SJCRH30 (cell line): Measurements from ENCODE around the gene DNMT3A. TPM values are rescaled to one million over a fixed set of nuclear protein-coding genes. Genes with fewer than 3 reads are reported as not detected.

Experiments
- DNase-seq, 2 experiments: peaks; one replicate each; pipeline ENCODE4 v3.0.0-alpha.2; 2015 to 2020
- H3K27ac ChIP-seq: fragments of 250-450 bp; sonication (Bioruptor Pico); 2 replicates; pipeline ENCODE4 v1.5.1; 2020; ENCODE audit warnings: mild to moderate bottlenecking, moderate library complexity
- H3K27me3 ChIP-seq: fragments of 250-450 bp; sonication (Bioruptor Pico); 2 replicates; pipeline ENCODE4 v1.5.1; 2020; ENCODE audit warnings: mild to moderate bottlenecking, moderate library complexity
- H3K36me3 ChIP-seq: fragments of 250-450 bp; sonication (Bioruptor Pico); 2 replicates; pipeline ENCODE4 v1.5.1; 2020; ENCODE audit warnings: mild to moderate bottlenecking, moderate library complexity
- H3K4me1 ChIP-seq: fragments of 250-450 bp; sonication (Bioruptor Pico); 2 replicates; pipeline ENCODE4 v1.5.1; 2020; ENCODE audit warnings: mild to moderate bottlenecking, moderate library complexity
- H3K4me3 ChIP-seq: fragments of 250-450 bp; sonication (Bioruptor Pico); 2 replicates; pipeline ENCODE4 v1.5.1; 2020; ENCODE audit warnings: mild to moderate bottlenecking, moderate library complexity
- H3K9me3 ChIP-seq: fragments of 250-450 bp; sonication (Bioruptor Pico); replicated peaks from 2 replicates; pipeline ENCODE4 v1.5.1; 2020; ENCODE audit warnings: mild to moderate bottlenecking, moderate library complexity
- total RNA-seq: library from RNA; depleted of rRNA; stranded (reverse); fragments of >200 nt; shearing (Covaris generic); gene quantifications from 2 replicates; pipeline ENCODE4 v1.2.3, GENCODE V29; 2014

DNMT3A gene
- total RNA-seq, 1 experiment from 2014 or later: 32.8 TPM

DNA sequence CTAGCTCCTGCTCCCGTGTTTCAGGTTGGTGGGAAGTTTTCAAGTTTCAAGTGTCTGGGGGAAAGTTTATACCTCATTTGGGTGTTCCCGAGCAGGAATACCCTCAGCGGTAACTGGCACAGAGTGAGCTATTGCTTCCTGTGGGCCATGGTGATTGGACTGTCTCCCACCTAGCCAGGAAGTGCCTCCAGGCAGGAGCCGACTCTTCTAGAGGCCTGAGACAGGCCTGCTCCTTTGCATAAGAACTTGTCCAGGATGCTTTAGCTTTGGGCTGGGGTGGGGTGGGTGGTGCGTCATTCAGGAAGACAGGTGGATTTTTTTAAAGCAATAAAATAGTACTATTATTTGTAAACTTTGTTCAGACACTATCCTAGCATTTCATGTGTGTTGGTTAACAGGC lies 23.5 kb upstream of the DNMT3A start:
- Histone ChIP-seq H3K4me1 (peaks cover 18% of the 10 kb centered on the region), H3K4me3 (no peak overlapping the region), H3K27ac (no peak overlapping the region), H3K27me3 (no peaks in the 10 kb centered on the region), H3K9me3 (no peaks in the 10 kb centered on the region), H3K36me3 (no peaks in the 10 kb centered on the region)
- no peak for DNase-seq

DNA sequence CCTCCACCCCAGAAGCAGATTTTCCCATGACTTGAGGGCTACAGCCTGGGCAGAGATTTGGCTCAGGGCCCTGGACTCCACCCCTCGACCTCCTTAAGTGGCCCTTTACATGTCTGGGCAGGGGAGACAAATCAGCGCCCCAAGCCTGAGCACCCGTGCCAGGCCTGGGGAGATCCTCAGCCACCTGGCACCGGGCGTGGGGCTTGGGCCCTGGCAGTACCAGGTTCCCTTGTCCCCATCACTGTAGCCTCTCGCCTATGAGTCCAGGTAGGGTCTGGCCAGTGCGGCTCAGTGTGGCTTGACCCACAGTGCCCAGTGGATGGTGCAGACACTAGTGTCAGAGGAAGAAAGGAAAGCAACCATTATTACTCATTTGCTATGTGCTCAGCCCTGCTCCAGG lies 22.0 kb upstream of the DNMT3A start:
- no peak overlapping the region for H3K27ac ChIP-seq
- H3K9me3 ChIP-seq: no peaks in the 10 kb centered on the region
- H3K4me1 ChIP-seq: peaks cover 17% of the 10 kb centered on the region
- no peaks in the 10 kb centered on the region for H3K27me3 ChIP-seq
- no peaks in the 10 kb centered on the region for H3K36me3 ChIP-seq
- DNase-seq: no peak
- H3K4me3 ChIP-seq: no peak overlapping the region

- Histone ChIP-seq H3K27me3 (no peaks in the 10 kb centered on the region), H3K27ac (no peak overlapping the region), H3K4me1 (peaks cover 7% of the 10 kb centered on the region; the same call in 1 of the 2 replicates), H3K4me3 (peak overlapping the region; percentile 49), H3K9me3 (no peaks in the 10 kb centered on the region), H3K36me3 (no peaks in the 10 kb centered on the region)
- peak; percentile 43 to 60 for DNase-seq
These were observed 20.9 kb upstream of the DNMT3A start for GRCh38 chr2:25362434-25363145.

GRCh38 chr2:25362049-25362433 lies 20.3 kb upstream of the DNMT3A start:
- Histone ChIP-seq H3K9me3 (no peaks in the 10 kb centered on the region), H3K36me3 (no peaks in the 10 kb centered on the region), H3K4me1 (peaks cover 1% of the 10 kb centered on the region; the same call in 1 of the 2 replicates), H3K27me3 (no peaks in the 10 kb centered on the region), H3K4me3 (peak overlapping the region; percentile 49), H3K27ac (no peak overlapping the region)
- peak; percentile 96 to 99 for DNase-seq

DNA sequence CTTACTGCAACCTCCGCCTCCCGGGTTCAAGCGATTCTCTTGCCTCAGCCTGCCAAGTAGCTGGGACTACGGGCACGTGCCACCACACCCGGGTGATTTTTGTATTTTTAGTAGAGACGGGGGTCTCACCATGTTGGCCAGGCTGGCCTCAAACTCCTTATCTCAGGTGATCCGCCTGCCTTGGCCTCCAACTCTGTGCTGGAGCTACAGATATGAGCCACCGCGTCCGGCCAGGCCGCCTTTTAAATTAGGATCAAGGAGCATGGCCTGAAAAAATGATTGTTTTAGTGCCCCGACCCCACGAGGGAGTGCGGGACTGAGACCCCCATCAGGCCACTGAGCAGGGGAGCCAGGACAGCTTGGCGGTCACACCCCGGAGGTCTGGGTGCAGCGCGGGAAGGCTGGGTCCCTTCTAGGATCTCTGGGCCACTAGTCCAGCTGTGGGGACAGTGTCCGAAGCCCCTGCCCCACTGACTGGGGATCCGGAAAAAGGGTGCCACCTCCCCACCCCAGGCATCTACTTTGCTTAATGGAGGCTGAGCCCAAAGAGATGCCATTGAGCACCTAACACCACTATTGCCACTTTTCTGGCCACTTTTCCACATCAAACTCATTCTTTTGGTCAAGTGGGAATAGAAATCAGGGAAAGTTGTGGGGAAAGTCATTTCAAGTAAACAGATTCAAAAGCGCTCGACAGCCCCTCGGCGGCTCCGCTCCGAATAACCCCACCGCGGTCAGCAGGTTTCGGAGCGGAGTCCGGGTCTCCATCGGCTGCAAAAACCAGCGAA lies 19.7 kb upstream of the DNMT3A start:
- no peak for DNase-seq
- H3K4me3 ChIP-seq: no peak overlapping the region
- H3K27me3 ChIP-seq: no peaks in the 10 kb centered on the region
- H3K9me3 ChIP-seq: no peaks in the 10 kb centered on the region
- no peaks in the 10 kb centered on the region for H3K36me3 ChIP-seq
- H3K4me1 ChIP-seq: no peaks in the 10 kb centered on the region
- H3K27ac ChIP-seq: no peak overlapping the region

DNA sequence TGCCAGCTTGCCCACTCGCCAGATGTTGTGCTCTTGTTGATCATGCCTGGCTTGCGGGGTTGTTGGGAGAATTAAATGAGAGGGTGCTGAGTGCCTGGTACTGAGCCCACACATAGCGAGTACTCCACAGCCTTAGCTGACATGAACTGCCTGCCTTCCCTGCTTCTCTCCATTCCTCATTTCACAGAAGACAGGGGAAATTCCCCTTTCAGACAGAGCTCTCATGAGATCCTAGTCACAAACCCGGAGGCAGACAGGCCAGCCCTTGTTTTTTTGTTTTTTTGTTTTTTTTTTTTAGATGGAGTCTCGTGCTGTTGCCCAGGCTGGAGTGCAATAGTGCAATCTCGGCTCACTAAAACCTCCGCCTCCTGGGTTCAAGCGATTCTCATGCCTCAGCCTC lies 17.1 kb upstream of the DNMT3A start:
- Histone ChIP-seq H3K4me1 (peaks cover 3% of the 10 kb centered on the region), H3K4me3 (no peak overlapping the region), H3K27ac (no peak overlapping the region), H3K27me3 (no peaks in the 10 kb centered on the region), H3K36me3 (no peaks in the 10 kb centered on the region), H3K9me3 (no peaks in the 10 kb centered on the region)
- no peak for DNase-seq

DNA sequence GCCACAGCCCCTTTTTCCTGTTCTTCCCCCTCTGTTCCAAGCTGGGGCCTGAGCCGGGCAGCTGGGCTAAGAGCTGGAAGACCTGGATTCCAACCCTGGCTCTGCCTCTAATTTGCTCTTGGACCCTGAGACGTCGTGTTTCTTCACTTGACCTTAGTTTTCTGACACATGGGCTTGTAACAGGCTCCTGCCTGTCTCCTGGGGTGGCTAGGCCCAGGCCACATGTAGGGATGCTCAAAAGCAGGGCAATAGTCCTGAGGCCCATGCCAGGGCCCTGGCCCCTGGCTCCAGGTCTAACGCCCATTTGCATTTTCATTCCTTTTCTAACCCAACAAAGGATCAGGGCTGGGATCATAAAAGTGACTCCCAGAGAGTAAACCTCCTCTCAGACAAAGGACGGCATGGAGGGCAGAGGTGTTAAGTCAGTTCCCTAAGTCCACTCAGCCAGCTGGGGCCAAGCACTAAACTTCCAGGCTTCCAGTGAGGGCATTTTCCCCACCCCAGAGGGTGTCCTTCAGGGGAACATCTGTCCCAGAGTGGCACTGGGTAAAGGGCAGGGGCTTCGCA lies 16.6 kb upstream of the DNMT3A start:
- no peak for DNase-seq

GRCh38 chr2:25356088-25356487 lies 14.4 kb upstream of the DNMT3A start:
- no peak for DNase-seq
- Histone ChIP-seq H3K27me3 (no peaks in the 10 kb centered on the region), H3K27ac (no peak overlapping the region), H3K4me3 (no peak overlapping the region), H3K36me3 (no peaks in the 10 kb centered on the region), H3K4me1 (peaks cover 3% of the 10 kb centered on the region), H3K9me3 (no peaks in the 10 kb centered on the region)

More for the DNA sequence above, 16.6 kb upstream of the DNMT3A start:
- Histone ChIP-seq H3K4me3 (no peak overlapping the region), H3K27ac (no peak overlapping the region), H3K4me1 (peaks cover 3% of the 10 kb centered on the region), H3K27me3 (no peaks in the 10 kb centered on the region), H3K9me3 (no peaks in the 10 kb centered on the region), H3K36me3 (no peaks in the 10 kb centered on the region)

GRCh38 chr2:25355270-25355669 lies 13.5 kb upstream of the DNMT3A start:
- H3K9me3 ChIP-seq: no peaks in the 10 kb centered on the region
- H3K36me3 ChIP-seq: no peaks in the 10 kb centered on the region
- H3K4me3 ChIP-seq: no peak overlapping the region
- H3K4me1 ChIP-seq: peaks cover 3% of the 10 kb centered on the region
- DNase-seq: no peak
- no peaks in the 10 kb centered on the region for H3K27me3 ChIP-seq
- H3K27ac ChIP-seq: no peak overlapping the region

DNA sequence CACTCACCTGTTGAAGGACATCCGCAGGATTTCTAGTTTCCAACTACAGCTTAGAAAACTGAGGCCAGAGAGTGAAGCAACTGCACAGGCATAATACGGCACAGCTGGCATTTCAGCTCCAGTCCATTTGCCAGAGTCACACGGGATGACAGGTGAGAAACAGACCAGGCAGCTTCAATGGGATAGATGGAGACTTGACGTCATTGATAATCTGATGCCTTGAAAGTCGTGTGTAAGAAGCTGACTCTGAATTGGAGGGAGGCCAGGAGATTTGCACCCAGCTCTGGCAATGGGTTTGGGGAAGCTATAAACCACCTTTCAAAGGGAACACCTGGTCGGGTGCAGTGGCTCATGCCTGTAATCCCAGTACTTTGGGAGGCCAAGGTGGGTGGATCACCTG lies 12.4 kb upstream of the DNMT3A start:
- H3K27ac ChIP-seq: no peak overlapping the region
- H3K9me3 ChIP-seq: no peaks in the 10 kb centered on the region
- no peaks in the 10 kb centered on the region for H3K36me3 ChIP-seq
- peak; percentile 46 to 77 for DNase-seq
- peaks cover 11% of the 10 kb centered on the region for H3K4me1 ChIP-seq
- H3K4me3 ChIP-seq: no peak overlapping the region
- H3K27me3 ChIP-seq: no peaks in the 10 kb centered on the region

DNA sequence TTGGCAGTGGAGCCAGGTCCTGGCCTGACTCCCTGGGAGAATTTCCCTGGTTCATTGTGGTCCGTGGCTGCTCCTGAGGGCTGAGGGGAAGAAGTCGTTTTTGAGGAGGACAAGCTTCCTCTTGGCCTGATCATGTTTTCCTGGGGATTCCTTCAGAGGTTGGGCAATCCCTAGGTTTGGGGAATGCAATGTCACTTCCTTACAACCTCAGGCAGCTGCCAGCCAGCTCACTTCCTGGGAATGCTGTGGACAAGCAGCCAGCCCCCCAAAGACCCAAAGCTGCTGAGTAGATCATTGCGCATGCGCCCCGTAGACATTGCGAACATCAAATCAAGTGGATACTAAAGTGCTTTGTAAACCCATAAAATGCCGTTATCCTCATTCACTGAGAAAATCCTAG lies 7.7 kb upstream of the DNMT3A start:
- peak; percentile 58 to 63 for DNase-seq
- Histone ChIP-seq H3K9me3 (no peaks in the 10 kb centered on the region), H3K4me1 (peaks cover 16% of the 10 kb centered on the region), H3K4me3 (no peak overlapping the region), H3K27ac (peak overlapping the region; percentile 6; the same call in 1 of the 2 replicates), H3K27me3 (no peaks in the 10 kb centered on the region), H3K36me3 (no peaks in the 10 kb centered on the region)

- Histone ChIP-seq H3K4me1 (peaks cover 13% of the 10 kb centered on the region), H3K4me3 (no peak overlapping the region), H3K27me3 (no peaks in the 10 kb centered on the region), H3K9me3 (no peaks in the 10 kb centered on the region), H3K36me3 (no peaks in the 10 kb centered on the region), H3K27ac (no peak overlapping the region)
- no peak for DNase-seq
These were observed 6.1 kb upstream of the DNMT3A start for GRCh38 chr2:25347846-25348245.

DNA sequence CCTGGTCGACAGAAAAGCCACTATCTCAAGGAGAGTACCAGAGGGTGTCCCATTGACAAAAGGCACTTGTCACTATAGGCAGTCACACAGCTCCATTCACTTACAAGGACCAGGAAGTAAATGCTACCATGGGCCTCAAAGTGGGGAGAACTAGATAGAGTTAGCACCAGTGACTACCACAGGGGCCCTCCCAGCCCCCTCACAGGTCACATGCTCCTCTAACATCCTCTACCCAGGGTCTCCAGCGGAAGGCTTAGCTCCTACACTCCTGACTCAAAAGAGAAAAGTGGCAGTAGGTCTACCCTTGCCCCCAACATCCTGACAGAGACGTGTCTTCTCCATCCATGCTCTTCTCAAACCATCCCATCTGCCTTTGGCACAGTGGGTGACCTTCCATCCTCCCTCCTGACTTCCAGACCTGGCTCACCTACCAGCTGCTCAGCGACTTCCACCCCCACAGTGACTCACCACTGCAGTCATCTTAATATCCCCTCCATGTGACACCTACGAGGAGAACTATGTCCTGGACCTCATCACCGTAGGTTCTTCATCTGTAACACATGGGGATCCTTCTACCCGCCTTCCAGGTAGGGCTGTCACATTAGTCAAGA lies 5.6 kb upstream of the DNMT3A start:
- no peak for DNase-seq
- H3K36me3 ChIP-seq: no peaks in the 10 kb centered on the region
- no peaks in the 10 kb centered on the region for H3K27me3 ChIP-seq
- H3K9me3 ChIP-seq: no peaks in the 10 kb centered on the region
- H3K4me1 ChIP-seq: peaks cover 13% of the 10 kb centered on the region
- no peak overlapping the region for H3K4me3 ChIP-seq
- H3K27ac ChIP-seq: no peak overlapping the region

- H3K27ac ChIP-seq: no peak overlapping the region
- DNase-seq: no peak
- H3K4me3 ChIP-seq: no peak overlapping the region
- H3K27me3 ChIP-seq: no peaks in the 10 kb centered on the region
- peaks cover 2% of the 10 kb centered on the region; the same call in 1 of the 2 replicates for H3K36me3 ChIP-seq
- H3K9me3 ChIP-seq: no peaks in the 10 kb centered on the region
- peaks cover 9% of the 10 kb centered on the region; the same call in 1 of the 2 replicates for H3K4me1 ChIP-seq
These were observed 1.6 kb upstream of the DNMT3A start for GRCh38 chr2:25343187-25343825.
